ENCODE data around the gene HTR1A.

HTR1A gene

GRCh38 chr5:63962279-63962678, at the start of gene HTR1A:
Gene HTR1A (minus strand): TSS chr5:63962445. CDS start chr5:63961719, 726 bp downstream.
- no peak for DNase-seq

- no peak for DNase-seq
Measured at GRCh38 chr5:64003966-64004365, 41.7 kb upstream of the HTR1A start.

GRCh38 chr5:64000096-64000495, 37.9 kb upstream of the HTR1A start:
- no peak for DNase-seq

- DNase-seq: no peak
Measured at GRCh38 chr5:63987053-63987452, 24.8 kb upstream of the HTR1A start.

- no peak for DNase-seq
Measured at GRCh38 chr5:63981864-63982263, 19.6 kb upstream of the HTR1A start.

GRCh38 chr5:63963926-63964325, 1.7 kb upstream of the HTR1A start:
- DNase-seq: no peak

- DNase-seq: no peak
Measured at GRCh38 chr5:63963080-63963735, 963 bp upstream of the HTR1A start.

GRCh38 chr5:63961598-63962161, 565 bp downstream of the HTR1A start:
- DNase-seq: no peak

- no peak for DNase-seq
Measured at GRCh38 chr5:63961125-63961597, 1.1 kb downstream of the HTR1A start.

- no peak for DNase-seq
Measured at GRCh38 chr5:63960646-63961045, 1.6 kb downstream of the HTR1A start.

GRCh38 chr5:63959177-63959982, 2.9 kb downstream of the HTR1A start:
- DNase-seq: no peak

- DNase-seq: no peak
Measured at GRCh38 chr5:63958654-63959053, 3.6 kb downstream of the HTR1A start.

GRCh38 chr5:63957617-63958016, 4.6 kb downstream of the HTR1A start:
- DNase-seq: no peak

- no peak for DNase-seq
Measured at GRCh38 chr5:63953217-63953616, 9.0 kb downstream of the HTR1A start.

- DNase-seq: no peak
Measured at GRCh38 chr5:63935103-63935502, 27.1 kb downstream of the HTR1A start.

GRCh38 chr5:63931836-63932235, 30.4 kb downstream of the HTR1A start:
- no peak for DNase-seq

- DNase-seq: no peak
Measured at GRCh38 chr5:63928451-63928850, 33.8 kb downstream of the HTR1A start.

GRCh38 chr5:63923914-63924313, 38.3 kb downstream of the HTR1A start:
- no peak for DNase-seq

- no peak for DNase-seq
Measured at GRCh38 chr5:63919763-63920478, 42.3 kb downstream of the HTR1A start.

- no peak for DNase-seq
Measured at GRCh38 chr5:63916786-63917185, 45.5 kb downstream of the HTR1A start.

- DNase-seq: no peak
Measured at GRCh38 chr5:63911871-63912270, 50.4 kb downstream of the HTR1A start.

Data from cortex of kidney (tissue), 1 donor.